GM06990 (cell line): ENCODE measurements around the gene CST6.

ENCODE experiments used
- DNase-seq: peaks from one replicate; pipeline ENCODE4 v3.0.0-alpha.2; 2011; ENCODE audit not compliant: insufficient read length; ENCODE audit errors: extremely low read depth
- H3K27me3 ChIP-seq: replicated peaks from 2 replicates; pipeline ENCODE4 v1.6.0; 2011; ENCODE audit warnings: low read length; ENCODE audit not compliant: control insufficient read depth, insufficient read depth
- H3K36me3 ChIP-seq: 2 replicates; pipeline ENCODE4 v1.5.1; 2011; ENCODE audit warnings: low read length; ENCODE audit not compliant: control insufficient read depth, insufficient read depth
- H3K4me3 ChIP-seq: replicated peaks from 2 replicates; pipeline ENCODE4 v1.5.1; 2011; ENCODE audit warnings: low read depth, mild to moderate bottlenecking, control low read depth, low read length
- TF ChIP-seq, protein P1 (sequence below): IDR thresholded peaks from 2 replicates; pipeline ENCODE4 v1.5.1; 2011; ENCODE audit warnings: low read length, control low read depth, mild to moderate bottlenecking, inconsistent platforms; ENCODE audit not compliant: insufficient read depth, poor library complexity, severe bottlenecking

The CST6 gene

GRCh38 chr11:65977621-65978390, 34.0 kb upstream of the CST6 start:
- no peak overlapping the region for H3K4me3 ChIP-seq
- H3K36me3 ChIP-seq = peaks cover 23% of the 10 kb centered on the region
- H3K27me3 ChIP-seq = no peaks in the 10 kb centered on the region
- TF ChIP-seq, protein P1, sequence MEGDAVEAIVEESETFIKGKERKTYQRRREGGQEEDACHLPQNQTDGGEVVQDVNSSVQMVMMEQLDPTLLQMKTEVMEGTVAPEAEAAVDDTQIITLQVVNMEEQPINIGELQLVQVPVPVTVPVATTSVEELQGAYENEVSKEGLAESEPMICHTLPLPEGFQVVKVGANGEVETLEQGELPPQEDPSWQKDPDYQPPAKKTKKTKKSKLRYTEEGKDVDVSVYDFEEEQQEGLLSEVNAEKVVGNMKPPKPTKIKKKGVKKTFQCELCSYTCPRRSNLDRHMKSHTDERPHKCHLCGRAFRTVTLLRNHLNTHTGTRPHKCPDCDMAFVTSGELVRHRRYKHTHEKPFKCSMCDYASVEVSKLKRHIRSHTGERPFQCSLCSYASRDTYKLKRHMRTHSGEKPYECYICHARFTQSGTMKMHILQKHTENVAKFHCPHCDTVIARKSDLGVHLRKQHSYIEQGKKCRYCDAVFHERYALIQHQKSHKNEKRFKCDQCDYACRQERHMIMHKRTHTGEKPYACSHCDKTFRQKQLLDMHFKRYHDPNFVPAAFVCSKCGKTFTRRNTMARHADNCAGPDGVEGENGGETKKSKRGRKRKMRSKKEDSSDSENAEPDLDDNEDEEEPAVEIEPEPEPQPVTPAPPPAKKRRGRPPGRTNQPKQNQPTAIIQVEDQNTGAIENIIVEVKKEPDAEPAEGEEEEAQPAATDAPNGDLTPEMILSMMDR = no peak
- no peak for DNase-seq

- TF ChIP-seq, protein P1 = no peak
- Histone ChIP-seq H3K4me3 (no peak overlapping the region), H3K36me3 (peaks cover 19% of the 10 kb centered on the region), H3K27me3 (no peaks in the 10 kb centered on the region)
- DNase-seq = no peak
These were observed 33.2 kb upstream of the CST6 start for GRCh38 chr11:65978391-65979238.

DNA sequence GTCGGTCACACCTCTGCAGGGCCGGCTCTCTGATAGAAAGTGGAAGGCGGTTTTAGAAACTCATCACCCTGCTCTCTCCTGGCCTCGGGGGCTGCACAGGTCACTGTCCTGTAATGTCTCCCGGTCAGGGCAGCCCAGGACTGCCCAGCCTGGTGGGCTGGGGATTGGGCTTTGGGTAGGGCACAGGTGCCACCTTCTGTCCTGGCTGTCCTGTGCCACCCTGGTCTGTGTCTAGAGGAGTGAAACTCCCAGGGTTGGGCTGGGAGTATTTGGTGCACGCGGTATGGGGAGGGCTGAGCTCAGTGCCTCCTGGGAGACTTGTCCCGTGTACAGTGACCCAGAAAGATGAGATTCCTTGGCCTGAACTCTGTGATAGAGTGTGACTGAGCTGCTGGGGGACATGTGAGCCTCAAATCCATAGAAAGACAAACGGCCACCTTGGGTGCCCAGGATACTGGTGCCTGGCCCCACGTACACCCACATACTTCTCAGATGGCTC, 32.5 kb upstream of the CST6 start:
- no peak overlapping the region for H3K4me3 ChIP-seq
- no peaks in the 10 kb centered on the region for H3K27me3 ChIP-seq
- TF ChIP-seq, protein P1 = no peak
- DNase-seq = no peak
- H3K36me3 ChIP-seq = peaks cover 19% of the 10 kb centered on the region

- Histone ChIP-seq H3K36me3 (peaks cover 19% of the 10 kb centered on the region), H3K27me3 (no peaks in the 10 kb centered on the region), H3K4me3 (no peak overlapping the region)
- no peak for DNase-seq
- TF ChIP-seq, protein P1 = no peak
These were observed 30.6 kb upstream of the CST6 start for GRCh38 chr11:65981101-65981740.

GRCh38 chr11:65981972-65982823, 29.6 kb upstream of the CST6 start:
- DNase-seq = no peak
- TF ChIP-seq, protein P1 = no peak
- Histone ChIP-seq H3K4me3 (no peak overlapping the region), H3K27me3 (no peaks in the 10 kb centered on the region), H3K36me3 (peaks cover 16% of the 10 kb centered on the region)
